HG03066 (cell line): ENCODE data around the gene APIP.
A peak's percentile ranks its signal among the peaks of the same experiment; 100 is the strongest.

Experiments used
- ATAC-seq: cut with Tn5 transposase; IDR thresholded peaks from one replicate; pipeline ENCODE4 v1.9.1; 2021; ENCODE audit warnings: low read depth; ENCODE audit not compliant: unreplicated experiment

The APIP gene

DNA sequence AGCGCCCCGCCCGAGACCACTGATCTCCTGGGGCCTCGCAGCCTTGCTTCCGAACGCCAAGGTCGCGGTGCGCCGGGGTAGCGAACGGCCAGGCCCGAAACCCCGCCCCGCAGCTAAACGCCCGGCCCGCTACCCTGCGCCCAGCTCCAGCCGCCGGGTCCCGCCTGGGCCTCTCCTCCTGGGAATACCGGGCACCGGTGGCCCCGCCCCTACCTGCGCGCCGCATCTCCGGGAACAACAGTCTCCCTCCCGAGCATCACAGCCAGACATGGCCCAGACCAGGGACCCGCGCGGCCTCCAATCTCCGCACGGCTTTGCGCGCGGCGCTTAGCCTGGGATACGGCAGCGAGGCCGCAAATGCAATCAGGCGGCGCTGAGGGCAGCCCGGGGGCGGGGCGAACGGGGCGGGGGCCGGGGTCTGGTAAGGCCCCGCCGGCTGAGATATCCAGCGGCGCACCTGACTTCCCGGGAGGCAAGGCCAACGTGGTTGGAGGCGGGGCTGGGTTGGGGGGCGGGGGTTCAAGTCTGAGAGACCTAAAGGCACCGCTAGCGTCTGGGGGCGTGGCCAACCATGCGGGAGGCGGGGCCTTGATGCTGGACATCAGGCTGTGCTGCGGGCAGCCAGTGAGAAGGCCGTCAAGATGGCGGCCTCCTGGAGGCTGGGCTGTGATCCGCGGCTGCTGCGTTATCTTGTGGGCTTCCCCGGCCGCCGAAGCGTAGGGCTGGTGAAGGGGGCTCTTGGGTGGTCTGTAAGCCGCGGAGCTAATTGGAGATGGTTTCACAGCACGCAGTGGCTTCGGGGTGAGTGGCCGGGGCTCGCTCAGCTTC is at the start of gene APIP, which contains the start of gene PDHX:
Gene APIP, minus strand, starts transcription at position 365 of the 828 bp plus-strand sequence. Its CDS starts 95 bp downstream, at position 270.
Gene PDHX, plus strand, starts transcription at position 604 of the 828 bp plus-strand sequence. Its CDS starts 38 bp downstream, at position 642.
- peak; percentile 93 for ATAC-seq

DNA sequence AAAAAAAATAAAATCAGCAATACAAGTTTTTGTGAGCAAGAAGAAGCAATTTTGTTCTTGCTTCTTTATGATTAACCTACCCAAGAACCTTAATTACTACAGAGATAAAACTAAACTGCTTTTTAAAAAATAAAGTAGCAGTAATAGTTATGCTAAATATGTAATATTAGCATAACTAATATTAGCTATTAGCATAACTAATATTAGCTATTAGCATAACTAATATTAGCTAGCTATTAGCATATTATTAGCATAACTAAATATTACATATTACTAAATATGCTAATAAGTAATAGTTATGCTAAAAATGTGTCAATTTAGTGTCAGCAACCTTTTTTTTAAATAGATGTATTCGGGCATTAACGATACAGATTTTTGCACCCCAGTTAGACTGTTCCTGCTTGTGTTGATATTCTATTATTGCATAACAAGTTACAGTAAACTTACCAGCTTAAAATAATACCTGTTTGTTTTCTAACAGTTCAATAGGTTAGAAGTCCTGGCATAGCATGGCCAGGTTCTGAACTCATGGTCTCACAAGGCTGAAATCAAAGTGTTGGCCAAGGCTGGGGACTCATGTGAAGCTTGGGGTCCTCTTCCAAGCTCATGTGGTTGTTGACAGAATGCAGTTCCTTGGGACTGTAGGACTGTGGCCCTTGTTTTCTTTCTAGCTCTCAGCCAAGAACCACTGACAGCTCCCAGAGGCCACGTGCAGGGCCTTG is 48.6 kb upstream of the APIP start:
- ATAC-seq = no peak

DNA sequence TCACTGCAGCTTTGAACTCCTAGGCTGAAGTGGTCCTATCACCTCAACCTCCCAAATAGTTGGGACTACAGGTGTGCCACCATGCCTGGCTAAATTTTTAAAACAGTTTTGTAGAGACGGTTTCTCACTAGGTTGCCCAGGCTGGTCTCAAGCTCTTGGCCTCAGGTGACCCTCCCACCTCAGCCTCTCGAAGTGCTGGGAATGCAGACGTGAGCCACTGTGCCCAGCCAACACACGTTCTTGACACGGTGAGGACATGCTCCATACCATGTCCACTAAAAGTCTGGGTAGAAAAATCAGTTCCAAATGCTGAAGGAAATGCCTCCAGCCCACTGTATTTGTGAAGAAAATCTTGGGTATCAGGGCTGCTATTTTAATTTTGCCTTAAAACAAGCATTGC is 47.2 kb upstream of the APIP start:
- no peak for ATAC-seq

GRCh38 chr11:34962034-34962433 is 45.9 kb upstream of the APIP start:
- ATAC-seq = no peak

DNA sequence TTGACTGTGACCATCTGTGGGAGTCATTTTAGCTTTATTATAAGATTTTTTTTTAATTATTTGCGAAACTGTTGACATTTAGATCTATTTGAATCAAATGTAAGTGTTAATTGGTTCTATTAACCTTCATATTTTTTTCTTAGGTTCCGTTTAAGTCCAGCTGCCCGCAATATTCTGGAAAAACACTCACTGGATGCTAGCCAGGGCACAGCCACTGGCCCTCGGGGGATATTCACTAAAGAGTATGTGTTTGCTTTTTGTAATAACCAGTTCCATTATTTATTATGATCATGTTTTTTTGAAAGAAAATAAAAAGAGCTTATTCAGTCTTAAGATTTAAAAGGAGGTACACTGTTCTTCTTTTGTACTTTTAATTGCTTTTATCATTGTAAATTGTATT is 44.1 kb upstream of the APIP start:
- no peak for ATAC-seq

DNA sequence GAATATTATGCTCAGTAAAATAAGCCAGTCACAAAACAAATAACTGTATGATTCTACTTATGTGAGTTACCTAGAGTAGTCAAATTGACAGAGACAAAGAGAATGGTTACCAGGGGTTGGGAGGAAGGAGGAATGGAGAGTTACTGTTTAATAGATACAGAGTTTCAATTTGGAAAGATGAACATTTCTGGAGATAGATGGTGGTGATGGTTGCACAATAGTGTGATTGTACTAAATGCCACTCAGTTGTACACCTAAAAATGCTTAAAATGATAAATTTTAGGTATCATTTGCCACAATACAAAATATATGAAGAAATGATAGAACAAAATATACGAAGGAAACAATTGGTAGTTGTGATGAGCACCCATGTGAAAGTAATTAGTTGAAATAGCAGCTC is 43.6 kb upstream of the APIP start:
- no peak for ATAC-seq

DNA sequence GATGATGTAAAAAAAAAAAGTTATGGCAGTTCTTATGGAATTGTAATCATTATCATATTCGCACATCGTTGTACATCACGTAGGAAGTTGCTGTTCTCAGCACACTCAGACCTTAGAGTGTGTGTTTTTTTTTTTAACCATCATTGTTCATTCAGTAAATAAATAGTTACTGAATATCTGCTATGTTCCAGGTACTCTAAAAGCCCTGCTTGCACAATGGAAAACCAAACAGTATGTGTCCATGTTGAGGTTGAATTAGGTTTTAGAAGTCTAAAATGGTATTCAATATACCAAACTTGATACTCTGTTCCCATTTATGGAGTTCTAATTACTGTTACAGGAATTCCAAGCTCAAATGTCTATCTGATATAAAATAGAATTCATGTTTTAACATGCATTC is 41.4 kb upstream of the APIP start:
- ATAC-seq = no peak

DNA sequence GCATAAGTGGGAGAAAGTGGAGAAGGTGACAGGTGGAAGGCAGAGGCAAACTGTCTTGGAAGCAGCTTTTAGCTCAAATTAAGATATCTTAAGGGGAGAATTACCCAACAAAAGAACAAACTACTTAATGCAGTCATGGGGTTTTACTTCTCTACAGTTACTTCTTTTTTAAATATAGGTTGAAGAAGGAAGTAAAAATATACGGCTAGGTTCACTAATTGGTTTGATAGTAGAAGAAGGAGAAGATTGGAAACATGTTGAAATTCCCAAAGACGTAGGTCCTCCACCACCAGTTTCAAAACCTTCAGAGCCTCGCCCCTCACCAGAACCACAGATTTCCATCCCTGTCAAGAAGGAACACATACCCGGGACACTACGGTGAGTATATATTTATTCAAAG is 41.0 kb upstream of the APIP start:
- no peak for ATAC-seq

DNA sequence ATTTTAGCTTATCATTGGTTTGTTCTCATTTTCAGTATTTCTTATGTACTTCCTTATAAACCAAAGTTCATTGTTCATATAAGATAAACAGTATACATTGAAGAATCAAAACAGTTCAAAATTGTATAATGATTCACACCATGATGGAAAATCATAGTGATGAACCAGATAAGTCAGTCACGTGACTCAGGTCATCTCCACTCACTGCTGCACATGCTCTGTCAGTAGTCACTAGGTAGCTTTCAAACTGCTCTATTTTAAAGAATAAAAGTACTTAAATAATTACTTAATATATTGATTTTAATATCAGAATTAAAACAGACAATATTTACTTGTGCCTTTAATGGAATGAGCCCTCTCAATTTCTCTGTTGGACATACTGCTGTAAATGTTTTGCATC is 37.8 kb upstream of the APIP start:
- no peak for ATAC-seq

DNA sequence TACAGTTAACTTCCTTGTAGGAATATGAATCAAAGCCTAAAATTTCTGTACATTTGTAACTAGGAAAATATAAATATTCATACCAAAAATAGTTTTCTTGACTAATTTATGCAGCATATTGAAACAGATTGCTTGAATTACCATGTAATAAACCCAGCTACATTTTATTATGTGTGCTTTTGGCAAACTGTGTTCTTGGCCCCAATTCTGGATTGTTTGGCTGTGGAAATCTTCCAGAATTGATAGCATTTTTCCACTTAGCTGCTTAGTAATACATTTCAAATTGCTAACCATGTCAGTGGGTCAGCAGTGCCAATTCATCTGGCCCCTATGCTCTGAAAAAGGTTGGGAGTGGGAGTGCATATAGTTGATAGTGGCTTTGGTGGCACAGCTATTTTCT is 32.5 kb upstream of the APIP start:
- no peak for ATAC-seq

DNA sequence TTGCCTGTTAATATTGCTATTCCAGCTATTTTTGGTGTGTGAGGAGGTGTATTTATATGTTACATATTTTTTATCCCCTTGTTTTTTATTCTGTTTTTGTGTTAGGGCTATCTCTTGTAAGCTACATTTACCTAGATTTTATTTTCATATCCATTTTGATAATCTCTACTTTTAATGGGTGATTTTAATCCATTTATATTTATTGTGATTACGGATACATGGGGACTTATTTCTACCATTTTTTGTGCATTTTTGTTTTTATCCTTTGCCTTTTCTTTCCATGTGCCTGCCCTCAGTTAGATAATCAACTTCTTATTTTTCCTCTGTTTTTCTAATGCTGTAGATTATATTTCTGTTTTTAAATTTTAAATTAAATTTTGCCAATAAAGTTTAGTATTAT is 28.5 kb upstream of the APIP start:
- ATAC-seq = no peak

DNA sequence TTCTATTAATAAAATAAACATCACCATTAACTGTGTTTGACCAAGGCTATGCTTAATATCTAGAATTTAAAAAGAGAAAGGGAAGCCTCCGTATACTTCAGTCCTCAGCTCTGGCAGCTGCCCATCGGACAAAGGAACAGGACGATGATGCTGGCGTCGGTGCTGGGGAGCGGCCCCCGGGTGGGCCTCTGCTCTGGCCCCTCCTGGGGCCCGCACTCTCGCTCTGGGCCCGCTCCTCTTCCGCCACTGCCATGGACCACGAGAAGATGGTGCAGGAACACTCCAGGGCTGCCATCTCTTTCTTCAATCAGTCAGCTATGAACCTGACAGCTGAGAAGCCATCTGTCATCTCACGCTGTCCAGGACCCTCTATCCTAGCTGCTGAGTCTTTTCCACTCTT is 25.5 kb upstream of the APIP start:
- ATAC-seq = no peak

GRCh38 chr11:34940026-34940677 is 24.0 kb upstream of the APIP start:
- no peak for ATAC-seq

DNA sequence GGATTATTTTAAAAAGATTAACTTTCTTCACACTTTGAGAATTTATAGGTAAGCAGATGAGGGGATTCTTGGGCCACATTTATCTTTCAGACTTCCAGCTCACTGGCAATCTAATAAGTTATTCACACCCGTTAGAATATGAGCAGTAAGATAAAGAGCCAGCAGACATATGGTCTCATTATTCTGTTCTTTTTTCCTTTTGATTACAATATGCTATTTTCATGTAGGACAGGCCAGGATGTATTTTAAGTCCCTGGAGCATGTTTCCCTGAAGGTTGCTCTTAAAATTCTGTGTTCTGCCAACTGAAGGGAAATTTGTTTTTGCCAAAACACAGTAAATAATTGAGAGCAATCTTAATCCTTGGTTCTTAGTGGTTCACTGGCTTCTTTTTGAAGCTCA is 22.4 kb upstream of the APIP start:
- no peak for ATAC-seq

DNA sequence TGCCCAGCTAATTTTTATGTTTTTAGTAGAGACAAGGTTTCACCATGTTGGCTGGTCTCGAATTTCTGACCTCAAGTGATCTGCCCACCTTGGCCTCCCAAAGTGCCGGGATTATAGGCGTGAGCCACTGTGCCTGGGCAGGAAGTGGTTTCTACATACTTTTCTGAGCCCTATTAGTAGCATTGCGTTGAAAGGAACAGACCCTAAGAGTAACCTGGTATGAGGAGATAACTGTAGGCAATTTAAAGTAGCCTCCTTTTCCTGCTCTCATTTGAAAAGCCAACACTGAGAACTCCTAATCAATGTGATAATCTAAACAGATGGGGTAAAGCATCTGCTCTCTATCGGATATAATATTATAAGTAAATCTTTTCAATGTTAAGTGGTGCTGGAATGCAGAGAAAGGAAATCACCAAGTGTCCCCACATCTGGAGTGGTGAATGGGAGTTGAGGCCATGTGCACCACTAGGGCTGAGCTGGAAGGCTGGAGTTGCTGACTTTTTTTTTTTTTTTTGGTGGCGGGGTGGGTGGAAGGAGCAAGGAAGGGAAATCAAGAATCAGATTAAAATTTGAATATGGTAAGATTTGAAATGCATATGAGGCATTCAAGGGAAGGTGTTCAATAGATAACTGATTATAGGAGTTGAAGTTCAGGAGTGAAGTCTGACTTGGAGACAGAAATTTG is 20.9 kb upstream of the APIP start:
- ATAC-seq = no peak

- no peak for ATAC-seq
These were observed 13.9 kb upstream of the APIP start for GRCh38 chr11:34929794-34930763.

GRCh38 chr11:34928960-34929680 is 12.9 kb upstream of the APIP start:
- ATAC-seq = no peak

DNA sequence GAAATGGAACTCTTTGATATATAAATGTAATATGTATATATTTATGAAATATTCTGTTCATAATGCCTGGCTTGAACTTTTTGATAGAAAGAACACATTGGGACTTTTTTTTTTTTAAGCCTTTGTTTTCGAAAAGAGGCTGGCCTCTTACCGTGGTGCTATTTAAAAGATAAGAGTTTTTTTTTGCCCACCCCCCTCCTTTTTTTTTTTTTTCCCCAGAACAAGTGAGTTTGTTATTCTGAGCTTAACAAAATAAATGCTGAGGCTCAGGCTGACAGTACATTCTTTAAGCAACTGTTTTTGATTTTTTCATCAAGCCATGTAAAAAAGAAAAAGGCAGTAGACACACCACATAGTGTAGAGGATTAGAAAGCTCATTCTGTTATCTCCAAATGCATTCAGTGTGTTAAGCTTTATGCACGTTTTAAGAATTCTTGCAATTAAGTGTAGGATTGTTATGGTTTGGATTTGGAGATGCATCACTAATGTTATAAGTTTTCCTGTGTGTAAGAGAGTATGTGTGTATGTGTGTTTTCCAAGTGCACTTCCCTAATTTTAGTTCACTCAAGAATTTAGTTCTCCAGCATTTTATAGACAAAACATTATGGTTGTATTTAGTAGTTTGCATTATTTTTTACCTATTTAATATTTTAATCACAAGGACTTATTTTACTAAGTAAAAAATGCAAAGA is 12.2 kb upstream of the APIP start:
- ATAC-seq = no peak

- ATAC-seq = no peak
These were observed 10.6 kb upstream of the APIP start for GRCh38 chr11:34926831-34927132.
